Stomach smooth muscle (tissue), 2 donors: Measurements from ENCODE around the gene AK8.
A peak's percentile ranks its signal among the peaks of the same experiment; 100 is the strongest.

Experiments used
- H3K27ac ChIP-seq: one replicate; pipeline ENCODE4 v1.7.0; 2013; ENCODE audit warnings: mild to moderate bottlenecking, low read length, inconsistent platforms
- H3K27me3 ChIP-seq, 2 donors: one replicate each; pipeline ENCODE4 v1.7.0; 2013; ENCODE audit warnings: low read length in 2 of 2; ENCODE audit not compliant: insufficient read depth in 2 of 2, control insufficient read depth in 1 of 2
- H3K36me3 ChIP-seq, 2 donors: one replicate each; pipeline ENCODE4 v1.7.0; 2013; ENCODE audit warnings: low read length in 2 of 2; ENCODE audit not compliant: control insufficient read depth in 2 of 2, insufficient read depth in 2 of 2
- H3K4me1 ChIP-seq: one replicate; pipeline ENCODE4 v1.7.0; 2013; ENCODE audit warnings: low read length; ENCODE audit not compliant: control insufficient read depth, insufficient read depth
- H3K4me3 ChIP-seq, 2 donors: one replicate each; pipeline ENCODE4 v1.7.0; 2013; ENCODE audit warnings: low read length in 2 of 2
- H3K9ac ChIP-seq, 2 donors: one replicate each; pipeline ENCODE4 v1.7.0; 2013; ENCODE audit warnings: low read length in 2 of 2, mild to moderate bottlenecking in 1 of 2
- H3K9me3 ChIP-seq, 2 donors: one replicate each; pipeline ENCODE4 v1.7.0; 2013; ENCODE audit warnings: low read length in 2 of 2; ENCODE audit not compliant: control insufficient read depth in 2 of 2
- donor health status: healthy.
- donor health status: Pancreatic carcinoma.

The AK8 gene

DNA sequence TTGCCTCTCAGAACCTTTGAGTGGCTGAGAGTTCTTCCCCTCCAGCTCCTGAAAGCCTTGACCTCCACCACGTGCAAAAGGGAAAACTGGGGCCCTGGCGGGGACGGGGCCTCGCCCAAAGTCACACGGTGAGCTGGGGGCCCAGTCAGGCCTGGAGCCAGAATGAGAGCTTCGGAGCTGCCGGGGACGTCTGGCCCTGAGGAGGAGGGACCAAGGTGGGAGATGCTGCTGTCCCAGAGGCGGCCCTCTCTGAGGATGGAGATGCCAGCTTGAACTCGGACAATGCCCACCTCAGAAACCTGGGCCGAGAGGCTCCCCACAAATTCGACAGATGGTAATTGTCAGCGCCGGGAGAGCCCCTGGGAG lies 643 bp downstream of the AK8 start:
- peak overlapping the region; percentile 93 to 98 for H3K9ac ChIP-seq
- H3K27ac ChIP-seq = peak overlapping the region; percentile 95
- H3K36me3 ChIP-seq = no peaks in the 10 kb centered on the region
- peak overlapping the region; percentile 94 to 96 for H3K4me3 ChIP-seq
- peaks cover 21% of the 10 kb centered on the region for H3K4me1 ChIP-seq
- H3K9me3 ChIP-seq = no peaks in the 10 kb centered on the region
- H3K27me3 ChIP-seq = no peaks in the 10 kb centered on the region

DNA sequence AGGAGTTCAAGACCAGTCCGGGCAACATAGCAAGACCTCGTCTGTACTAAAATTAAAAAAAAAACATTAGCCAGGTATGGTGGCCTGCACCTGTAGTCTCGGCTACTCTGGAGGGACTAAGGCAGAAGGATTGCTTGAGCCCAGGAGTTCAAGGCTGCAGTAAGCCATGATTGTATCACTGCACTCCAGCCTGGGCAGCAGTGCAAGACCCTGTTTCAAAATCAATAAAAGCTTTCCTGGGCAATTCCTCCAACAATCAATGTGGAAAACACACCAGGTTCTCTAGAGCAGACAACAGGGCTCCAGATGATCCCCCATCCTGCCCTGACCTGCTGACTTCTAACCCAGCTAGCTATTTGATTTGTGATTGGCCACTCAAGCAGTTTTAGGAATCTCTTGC lies 1.2 kb downstream of the AK8 start:
- peaks cover 21% of the 10 kb centered on the region for H3K4me1 ChIP-seq
- H3K27ac ChIP-seq = no peak overlapping the region
- no peaks in the 10 kb centered on the region for H3K27me3 ChIP-seq

DNA sequence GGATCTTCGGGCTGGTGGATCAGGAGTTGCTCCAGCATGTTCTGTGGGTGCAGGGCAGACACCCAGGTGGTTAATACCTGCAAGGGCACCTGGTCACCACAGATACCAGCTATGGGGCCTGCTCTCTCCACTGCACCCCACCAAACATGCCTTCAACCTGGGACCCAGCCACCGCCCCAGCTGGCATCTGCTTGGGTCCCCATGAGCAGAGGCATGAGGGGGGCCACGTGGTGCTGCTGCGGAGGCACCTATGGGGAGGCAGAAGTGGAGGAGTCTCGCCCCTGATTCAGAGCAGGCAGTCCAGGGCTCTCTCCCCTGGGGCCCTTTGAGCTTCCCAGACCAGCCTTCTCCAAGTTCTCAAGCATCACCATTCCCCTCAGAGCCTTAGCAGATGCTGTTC lies 2.9 kb downstream of the AK8 start:
- Histone ChIP-seq H3K4me3 (no peak overlapping the region), H3K36me3 (no peaks in the 10 kb centered on the region), H3K27ac (no peak overlapping the region), H3K9ac (no peak overlapping the region), H3K9me3 (no peaks in the 10 kb centered on the region), H3K4me1 (peaks cover 36% of the 10 kb centered on the region), H3K27me3 (no peaks in the 10 kb centered on the region)

More for the DNA sequence above, 1.2 kb downstream of the AK8 start:
- Histone ChIP-seq H3K9ac (no peak overlapping the region), H3K9me3 (no peaks in the 10 kb centered on the region), H3K4me3 (no peak overlapping the region), H3K36me3 (no peaks in the 10 kb centered on the region)

DNA sequence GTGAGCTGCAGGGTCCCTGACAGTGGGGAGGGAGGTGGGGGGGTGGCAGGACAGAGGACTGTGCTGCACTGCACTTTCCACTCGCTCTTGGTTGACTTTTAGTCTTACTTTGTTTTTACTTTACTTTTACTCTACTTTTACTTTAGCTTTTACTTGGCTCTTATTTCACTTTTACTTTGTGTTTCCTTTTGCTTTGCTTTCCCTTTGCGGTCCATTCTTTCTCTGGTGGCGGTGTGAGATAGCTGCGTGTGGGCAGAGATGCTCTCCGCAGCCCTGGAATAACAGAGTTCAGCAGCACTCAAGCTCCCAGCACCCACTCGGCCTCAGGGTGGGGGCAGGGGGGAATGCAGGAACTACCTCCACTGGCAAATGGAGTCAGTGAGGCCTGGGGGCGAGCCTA lies 4.7 kb downstream of the AK8 start:
- peaks cover 32% of the 10 kb centered on the region for H3K4me1 ChIP-seq
- H3K9me3 ChIP-seq = no peaks in the 10 kb centered on the region

DNA sequence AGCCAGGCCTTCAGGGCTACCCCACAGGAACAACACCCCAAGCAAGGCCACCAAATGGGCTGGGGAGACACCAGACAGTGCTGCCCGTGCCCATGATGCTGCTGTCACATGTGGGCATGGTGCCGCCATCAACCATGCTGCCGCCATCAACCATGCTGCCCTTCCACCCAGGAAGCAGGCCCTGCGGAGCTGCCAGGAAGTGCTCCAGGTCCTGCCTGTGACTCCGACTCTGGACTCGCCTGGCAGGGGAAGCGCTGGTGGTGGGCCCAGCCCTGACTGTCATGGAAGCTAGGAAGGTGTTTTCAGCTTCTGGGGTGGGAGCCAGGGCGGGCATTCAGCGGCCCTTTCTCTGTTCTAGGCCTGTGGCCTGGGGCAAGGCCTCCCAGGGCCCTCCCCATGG lies 8.8 kb downstream of the AK8 start:
- H3K4me3 ChIP-seq = no peak overlapping the region
- no peaks in the 10 kb centered on the region for H3K27me3 ChIP-seq

More for the DNA sequence above, 4.7 kb downstream of the AK8 start:
- H3K36me3 ChIP-seq = no peaks in the 10 kb centered on the region
- no peak overlapping the region for H3K9ac ChIP-seq
- no peaks in the 10 kb centered on the region for H3K27me3 ChIP-seq
- H3K27ac ChIP-seq = no peak overlapping the region
- no peak overlapping the region for H3K4me3 ChIP-seq

DNA sequence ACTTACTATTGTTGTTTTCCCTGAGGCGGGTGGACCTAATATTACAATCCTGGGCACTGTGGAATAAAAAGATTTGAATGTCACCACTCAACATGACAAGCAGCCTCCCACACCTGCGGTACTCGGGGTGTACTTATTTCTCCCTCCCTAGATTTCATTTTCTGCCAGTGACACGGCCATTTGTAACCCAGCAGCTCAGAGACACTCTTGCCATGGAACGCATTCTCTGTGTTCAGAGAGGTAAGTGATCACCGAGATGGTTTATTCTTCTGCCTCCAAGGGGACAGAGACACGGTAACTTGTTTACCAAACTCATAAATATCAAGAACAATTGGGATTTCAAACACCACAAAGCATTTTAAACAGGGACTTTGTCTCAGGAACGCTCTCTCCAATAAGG lies 11.2 kb downstream of the AK8 start:
- no peak overlapping the region for H3K9ac ChIP-seq
- no peaks in the 10 kb centered on the region for H3K36me3 ChIP-seq
- H3K4me1 ChIP-seq = peaks cover 22% of the 10 kb centered on the region
- H3K4me3 ChIP-seq = no peak overlapping the region
- peak overlapping the region; percentile 18 for H3K27ac ChIP-seq
- H3K9me3 ChIP-seq = no peaks in the 10 kb centered on the region
- no peaks in the 10 kb centered on the region for H3K27me3 ChIP-seq

More for the DNA sequence above, 8.8 kb downstream of the AK8 start:
- H3K9ac ChIP-seq = no peak overlapping the region
- H3K36me3 ChIP-seq = no peaks in the 10 kb centered on the region
- H3K27ac ChIP-seq = no peak overlapping the region
- no peaks in the 10 kb centered on the region for H3K9me3 ChIP-seq
- peaks cover 22% of the 10 kb centered on the region for H3K4me1 ChIP-seq

DNA sequence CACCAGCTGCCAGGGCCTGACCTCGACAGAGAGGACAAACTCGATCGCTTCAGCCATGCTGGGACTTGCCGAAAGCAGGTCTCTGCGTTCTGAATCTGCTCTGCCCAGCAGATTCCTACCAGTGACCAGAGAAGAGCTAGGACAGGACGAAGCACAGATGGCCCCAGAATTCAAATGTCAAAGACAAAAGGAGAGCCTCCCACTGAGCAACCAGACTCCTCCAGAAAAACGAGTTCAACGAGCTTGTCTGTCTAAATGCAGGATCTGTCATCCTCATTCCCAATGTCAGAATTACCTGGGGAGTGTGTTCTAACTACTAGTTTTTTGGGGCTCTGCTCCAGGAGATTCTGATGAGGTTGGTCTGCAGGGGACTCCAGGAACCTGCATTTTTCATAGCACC lies 13.4 kb downstream of the AK8 start:
- H3K4me3 ChIP-seq = no peak overlapping the region
- no peak overlapping the region for H3K27ac ChIP-seq
- H3K4me1 ChIP-seq = peaks cover 3% of the 10 kb centered on the region
- no peaks in the 10 kb centered on the region for H3K27me3 ChIP-seq
- no peak overlapping the region for H3K9ac ChIP-seq
- no peaks in the 10 kb centered on the region for H3K9me3 ChIP-seq
- H3K36me3 ChIP-seq = no peaks in the 10 kb centered on the region

DNA sequence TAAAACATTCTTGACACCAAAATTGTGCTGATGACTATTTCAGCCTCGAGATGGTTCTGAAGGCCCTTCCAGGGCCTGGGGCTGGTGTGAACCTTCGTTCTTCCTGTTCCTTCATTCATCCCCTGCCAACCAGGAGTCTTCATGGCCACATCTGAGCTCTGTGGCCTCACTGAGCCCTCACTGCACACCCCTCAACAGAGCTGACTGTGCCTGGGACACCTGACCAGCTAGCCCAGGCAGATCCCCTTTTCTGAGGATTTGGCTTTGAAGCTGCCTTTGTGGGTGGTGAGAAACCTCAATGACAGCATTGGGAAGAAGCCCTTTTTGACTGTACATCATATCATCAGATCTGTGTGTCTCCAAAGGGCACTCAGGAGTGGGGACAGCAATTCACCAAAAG lies 13.8 kb downstream of the AK8 start:
- H3K4me1 ChIP-seq = no peaks in the 10 kb centered on the region
- no peak overlapping the region for H3K9ac ChIP-seq
- H3K4me3 ChIP-seq = no peak overlapping the region
- H3K27ac ChIP-seq = no peak overlapping the region
- no peaks in the 10 kb centered on the region for H3K36me3 ChIP-seq
- no peaks in the 10 kb centered on the region for H3K27me3 ChIP-seq
- no peaks in the 10 kb centered on the region for H3K9me3 ChIP-seq

DNA sequence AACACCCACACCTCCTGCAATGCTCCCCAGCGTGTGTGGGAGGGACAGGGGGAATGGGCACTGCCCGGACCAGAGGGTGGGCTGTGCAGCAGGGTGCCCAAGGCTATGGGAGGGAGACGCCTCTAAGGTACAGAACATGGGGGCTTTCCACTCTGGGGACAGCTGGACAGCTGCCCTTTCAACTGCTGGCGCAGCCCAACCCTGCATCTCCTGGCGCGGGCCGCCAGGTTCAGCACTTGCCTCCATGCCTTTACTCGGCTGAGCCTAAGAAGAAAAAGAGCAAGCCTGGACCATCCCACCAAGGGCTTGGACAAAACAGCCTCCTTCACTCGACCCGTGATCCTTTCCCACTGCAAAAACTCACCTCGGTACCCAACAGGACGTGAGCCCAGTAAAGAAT lies 15.0 kb downstream of the AK8 start:
- H3K9ac ChIP-seq = no peak overlapping the region
- H3K27me3 ChIP-seq = no peaks in the 10 kb centered on the region
- no peak overlapping the region for H3K4me3 ChIP-seq
- no peak overlapping the region for H3K27ac ChIP-seq
- peaks cover 9% of the 10 kb centered on the region for H3K4me1 ChIP-seq
- H3K9me3 ChIP-seq = no peaks in the 10 kb centered on the region
- H3K36me3 ChIP-seq = no peaks in the 10 kb centered on the region

DNA sequence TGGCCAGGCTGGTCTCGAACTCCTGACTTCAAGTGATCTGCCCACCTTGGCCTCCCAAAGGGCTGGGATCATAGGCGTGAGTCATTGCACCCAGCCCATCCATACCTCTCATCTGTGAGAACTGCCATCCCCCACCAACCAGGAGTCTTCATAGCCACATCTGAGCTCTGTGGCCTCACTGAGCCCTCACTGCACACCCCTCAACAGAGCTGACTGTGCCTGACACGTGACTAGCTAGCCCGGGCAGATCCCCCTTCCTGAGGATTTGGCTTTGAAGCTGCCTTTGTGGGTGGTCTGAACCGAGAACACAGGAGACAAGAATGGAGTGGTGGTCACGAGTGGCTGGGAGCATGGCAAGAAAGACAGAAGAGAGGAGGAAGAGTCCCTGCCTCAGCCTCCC lies 15.6 kb downstream of the AK8 start:
- Histone ChIP-seq H3K27ac (no peak overlapping the region), H3K4me3 (no peak overlapping the region), H3K9ac (no peak overlapping the region), H3K36me3 (no peaks in the 10 kb centered on the region), H3K9me3 (no peaks in the 10 kb centered on the region), H3K27me3 (no peaks in the 10 kb centered on the region), H3K4me1 (peaks cover 15% of the 10 kb centered on the region)

DNA sequence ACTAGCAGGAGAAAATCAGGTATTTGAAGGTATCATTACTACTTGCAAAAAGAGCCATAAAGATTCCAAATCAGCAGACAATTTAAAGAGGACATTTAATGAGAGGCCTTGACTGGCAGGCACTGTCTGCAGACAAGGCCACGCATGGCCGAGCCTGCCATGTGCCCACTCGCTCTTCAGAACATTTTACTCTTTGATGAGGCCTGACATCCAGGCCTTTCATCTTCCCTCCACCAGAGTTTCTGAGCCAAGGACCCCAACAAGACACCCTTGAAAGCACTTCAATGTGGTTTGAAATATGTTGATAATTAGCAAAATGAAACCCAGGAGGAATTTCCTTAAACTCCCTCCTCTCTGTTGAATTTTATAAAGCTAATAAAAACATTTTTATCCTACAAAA lies 16.4 kb downstream of the AK8 start:
- Histone ChIP-seq H3K9ac (no peak overlapping the region), H3K36me3 (no peaks in the 10 kb centered on the region), H3K27ac (no peak overlapping the region), H3K9me3 (no peaks in the 10 kb centered on the region), H3K4me3 (no peak overlapping the region), H3K4me1 (peaks cover 24% of the 10 kb centered on the region), H3K27me3 (no peaks in the 10 kb centered on the region)

DNA sequence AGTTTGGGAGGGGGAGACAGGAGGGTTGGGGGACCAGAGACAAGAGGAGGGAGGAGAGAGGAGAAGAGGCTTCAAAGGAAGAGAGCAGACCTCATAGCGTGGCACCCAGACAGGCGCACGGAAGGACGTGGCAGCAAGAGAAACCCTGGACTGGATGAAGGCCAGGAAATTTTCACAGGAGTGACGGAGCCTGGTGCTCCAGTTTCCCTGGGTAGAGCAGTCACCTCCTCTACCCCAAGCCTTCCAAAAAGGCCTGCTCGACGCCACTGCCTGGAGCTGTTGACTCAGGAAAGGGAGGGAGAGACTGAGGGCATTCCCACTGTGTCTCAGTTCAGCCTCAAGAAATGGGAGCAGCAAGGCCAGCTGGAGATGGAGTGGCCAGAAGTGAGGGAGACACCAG lies 19.3 kb downstream of the AK8 start:
- no peak overlapping the region for H3K9ac ChIP-seq
- H3K4me1 ChIP-seq = peaks cover 34% of the 10 kb centered on the region
- H3K9me3 ChIP-seq = no peaks in the 10 kb centered on the region
- no peaks in the 10 kb centered on the region for H3K27me3 ChIP-seq
- H3K4me3 ChIP-seq = no peak overlapping the region
- no peaks in the 10 kb centered on the region for H3K36me3 ChIP-seq
- H3K27ac ChIP-seq = peak overlapping the region; percentile 92
